NCI-H345 treated with DMSO at 0.1 percent for 48 hours (cell line): ENCODE results near the gene FAM241A.
"Not testable (repeated sequence)": the region's sequence is repeated elsewhere in the genome, so short reads cannot be mapped to it uniquely, and the experiment has no call there.

Experiments
- DNase-seq: peaks from one replicate; lab custom pipeline; 2025; ENCODE audit not compliant: unreplicated experiment; lab: John Stamatoyannopoulos, UW

Gene FAM241A

GRCh38 chr4:112136551-112136950, 8.7 kb upstream of the FAM241A start:
- no peak for DNase-seq

GRCh38 chr4:112138538-112138937, 6.7 kb upstream of the FAM241A start:
- DNase-seq, result no peak

- no peak for DNase-seq
Observed at GRCh38 chr4:112140536-112140935, 4.7 kb upstream of the FAM241A start.

GRCh38 chr4:112141366-112142138, 3.7 kb upstream of the FAM241A start:
- no peak for DNase-seq

- DNase-seq, result no peak
Observed at GRCh38 chr4:112142182-112142581, 3.1 kb upstream of the FAM241A start.

GRCh38 chr4:112143781-112144180, 1.5 kb upstream of the FAM241A start:
- no peak for DNase-seq

GRCh38 chr4:112144546-112145325, 518 bp upstream of the FAM241A start:
- no peak for DNase-seq

- peak; percentile 4 for DNase-seq
Observed at GRCh38 chr4:112145790-112146501, 692 bp downstream of the FAM241A start.

GRCh38 chr4:112146502-112146813, 1.2 kb downstream of the FAM241A start:
- DNase-seq, result no peak

GRCh38 chr4:112147697-112148096, 2.4 kb downstream of the FAM241A start:
- no peak for DNase-seq

- no peak for DNase-seq
Observed at GRCh38 chr4:112150920-112151319, 5.7 kb downstream of the FAM241A start.

- no peak for DNase-seq
Observed at GRCh38 chr4:112152521-112152920, 7.3 kb downstream of the FAM241A start.

GRCh38 chr4:112153211-112153791, 8.0 kb downstream of the FAM241A start:
- no peak for DNase-seq

- no peak for DNase-seq
Observed at GRCh38 chr4:112156112-112156511, 10.9 kb downstream of the FAM241A start.

- DNase-seq, result no peak
Observed at GRCh38 chr4:112156553-112156952, 11.3 kb downstream of the FAM241A start.

GRCh38 chr4:112163706-112164105, 18.5 kb downstream of the FAM241A start:
- DNase-seq, result not testable (repeated sequence)

GRCh38 chr4:112167794-112168193, 22.5 kb downstream of the FAM241A start:
- no peak for DNase-seq

GRCh38 chr4:112168719-112169500, 23.7 kb downstream of the FAM241A start:
- DNase-seq, result no peak

GRCh38 chr4:112170451-112170993, 25.3 kb downstream of the FAM241A start:
- DNase-seq, result no peak

- not testable (repeated sequence) for DNase-seq
Observed at GRCh38 chr4:112171051-112171763, 26.0 kb downstream of the FAM241A start.
